Islet precursor cell (in vitro differentiated cells): ENCODE data around the gene AMBN.
"Not testable (repeated sequence)": the region's sequence is repeated elsewhere in the genome, so short reads cannot be mapped to it uniquely, and the experiment has no call there.

ENCODE experiments used
- DNase-seq: peaks from one replicate; pipeline ENCODE4 v3.0.0-alpha.2; 2018

The AMBN gene

DNA sequence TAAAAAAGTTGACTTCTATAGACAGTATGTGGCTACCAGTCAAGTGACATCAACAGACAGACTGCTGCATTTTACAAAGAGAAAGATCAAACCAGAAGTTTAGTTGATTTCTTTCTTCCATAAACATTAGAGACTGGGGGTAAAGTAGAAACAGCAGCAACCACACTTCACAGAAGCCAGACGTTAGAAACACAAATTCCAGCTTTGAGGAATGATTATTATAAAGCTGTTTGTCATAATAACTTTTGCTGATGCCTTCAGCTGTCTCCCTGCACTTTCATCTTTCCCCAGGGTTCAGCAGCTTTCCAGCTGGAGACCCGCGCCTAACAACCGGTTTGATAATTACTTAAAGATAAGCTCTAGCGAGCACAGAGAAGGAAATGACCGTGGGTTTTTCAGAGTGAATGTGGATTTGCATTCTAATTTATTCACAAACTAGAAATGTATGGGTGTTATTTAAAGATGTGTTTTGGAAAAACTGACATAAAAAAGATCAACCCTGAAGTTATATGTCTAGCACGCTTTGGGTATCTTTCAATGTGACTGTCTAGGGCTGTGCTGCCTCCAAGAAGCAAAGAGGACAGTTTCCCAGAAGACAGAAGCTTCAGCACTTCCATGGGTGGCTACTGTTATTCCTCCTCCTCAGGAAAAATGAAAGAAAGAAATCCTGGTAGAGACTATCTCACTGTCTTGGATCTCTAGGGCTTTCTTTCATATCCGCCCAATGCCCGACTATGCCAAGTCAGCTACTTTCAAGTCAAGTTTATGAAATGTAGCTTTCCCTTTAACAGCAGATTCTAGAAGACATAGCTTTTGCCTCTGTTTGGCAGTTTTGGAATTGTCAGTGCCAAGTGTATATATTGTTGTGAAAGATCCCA lies 21.5 kb downstream of the AMBN start:
- no peak for DNase-seq

DNA sequence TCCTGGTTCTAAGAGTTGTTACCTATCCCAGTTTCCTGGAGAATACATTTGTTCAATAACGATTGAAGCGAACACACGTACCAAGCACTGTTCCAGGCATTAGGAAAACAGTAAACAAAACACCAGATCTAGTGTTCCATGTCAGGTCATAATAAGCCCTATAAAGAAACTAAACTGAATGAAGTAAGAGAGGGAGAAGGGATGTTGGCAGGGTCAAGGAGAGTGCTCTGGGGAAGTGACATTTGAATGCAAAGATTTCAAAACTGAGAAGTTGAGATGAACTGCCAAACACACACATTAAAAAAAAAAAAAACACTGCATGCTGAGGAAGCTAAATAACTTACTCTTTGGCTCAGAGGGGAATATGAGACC lies 22.1 kb downstream of the AMBN start:
- DNase-seq = no peak

- no peak for DNase-seq
Measured at GRCh38 chr4:70619288-70619687, 27.2 kb downstream of the AMBN start.

DNA sequence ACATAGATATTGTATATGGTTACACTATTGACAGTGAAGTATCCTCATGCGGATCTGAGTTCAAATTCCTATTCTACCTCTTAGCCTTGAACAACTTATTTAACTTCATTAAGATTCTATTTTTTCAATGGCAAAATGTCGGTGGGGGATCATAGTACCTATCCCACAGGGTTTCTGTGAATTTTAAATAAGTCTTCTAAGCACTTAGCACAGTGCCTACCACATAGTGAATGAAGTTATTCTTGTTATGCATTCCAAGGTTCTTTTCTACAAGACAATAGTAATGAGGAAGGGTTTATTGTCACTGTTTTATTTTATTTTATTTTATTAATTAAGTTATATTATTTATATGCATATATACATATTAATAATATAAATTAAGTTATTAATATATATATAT lies 27.7 kb downstream of the AMBN start:
- DNase-seq = no peak

GRCh38 chr4:70623323-70623722 lies 31.3 kb downstream of the AMBN start:
- DNase-seq = no peak

GRCh38 chr4:70624226-70624793 lies 32.3 kb downstream of the AMBN start:
- no peak for DNase-seq

DNA sequence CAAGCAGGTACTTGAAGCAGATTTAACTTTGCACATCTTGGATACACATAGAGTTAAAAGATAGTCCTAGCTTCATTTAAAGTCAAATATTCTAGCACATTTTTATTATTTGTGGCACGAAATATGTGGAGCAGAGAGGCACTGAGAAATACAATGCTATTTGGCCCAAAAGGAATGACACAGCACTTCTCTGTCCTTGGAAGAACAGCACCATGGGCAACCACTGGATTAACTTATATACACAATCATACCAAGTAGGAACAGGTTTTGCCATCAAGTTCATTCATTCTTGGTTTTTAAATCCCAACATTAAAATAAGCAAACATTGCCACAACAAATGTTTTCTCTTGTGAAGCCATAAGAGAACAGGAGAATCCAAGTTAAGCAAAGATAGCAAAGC lies 35.6 kb downstream of the AMBN start:
- no peak for DNase-seq

- DNase-seq = no peak
Measured at GRCh38 chr4:70628444-70628843, 36.4 kb downstream of the AMBN start, which contains the start of gene ENAM. TSS of gene ENAM (plus strand) at chr4:70628744. CDS start at chr4:70629501, 757 bp downstream.

DNA sequence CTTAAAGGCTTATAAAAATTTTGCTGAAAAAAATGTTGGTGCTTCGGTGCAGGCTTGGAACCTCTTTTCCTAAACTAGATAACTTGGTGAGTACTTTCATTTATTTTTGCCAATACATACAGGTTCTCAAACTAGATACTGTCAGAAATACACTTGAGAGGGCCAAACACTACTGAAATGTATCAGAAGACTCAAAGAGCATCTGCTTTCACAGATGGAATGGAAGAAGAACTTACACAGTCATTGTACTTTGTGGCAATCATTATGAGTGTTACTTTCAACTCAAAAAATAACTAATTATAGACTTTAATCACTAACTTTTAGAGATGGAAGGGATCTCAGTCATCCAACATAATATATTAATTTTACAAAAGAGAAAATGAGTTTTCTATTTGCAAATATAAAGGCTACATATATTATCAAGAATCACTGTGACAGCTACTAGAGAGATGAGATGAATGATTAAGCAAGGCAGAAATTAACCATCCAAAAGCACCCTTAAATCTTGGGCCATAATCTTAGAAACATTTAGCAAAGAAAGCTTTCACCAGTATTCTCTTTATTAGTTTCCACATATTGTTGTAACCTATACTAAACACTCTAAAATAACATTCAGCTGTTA lies 37.5 kb downstream of the AMBN start:
- DNase-seq = no peak

DNA sequence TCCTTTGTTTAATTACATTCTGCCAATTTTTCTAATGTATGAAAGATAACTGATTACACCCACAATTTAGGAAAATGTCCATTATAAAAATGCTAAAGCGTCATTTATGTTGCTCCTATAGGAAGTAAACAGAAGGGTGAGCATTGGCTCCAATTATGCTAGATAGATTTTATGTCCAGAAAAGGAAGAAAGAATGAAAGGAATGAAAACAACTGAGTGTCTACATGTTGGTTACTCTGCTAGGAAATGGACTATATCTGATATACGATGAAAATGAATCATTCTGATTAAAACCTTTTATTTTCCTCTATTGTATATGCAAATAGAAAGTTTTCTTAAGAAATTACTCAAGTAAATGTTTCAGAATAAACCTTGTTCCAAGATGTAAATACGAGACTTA lies 38.1 kb downstream of the AMBN start:
- DNase-seq = no peak

DNA sequence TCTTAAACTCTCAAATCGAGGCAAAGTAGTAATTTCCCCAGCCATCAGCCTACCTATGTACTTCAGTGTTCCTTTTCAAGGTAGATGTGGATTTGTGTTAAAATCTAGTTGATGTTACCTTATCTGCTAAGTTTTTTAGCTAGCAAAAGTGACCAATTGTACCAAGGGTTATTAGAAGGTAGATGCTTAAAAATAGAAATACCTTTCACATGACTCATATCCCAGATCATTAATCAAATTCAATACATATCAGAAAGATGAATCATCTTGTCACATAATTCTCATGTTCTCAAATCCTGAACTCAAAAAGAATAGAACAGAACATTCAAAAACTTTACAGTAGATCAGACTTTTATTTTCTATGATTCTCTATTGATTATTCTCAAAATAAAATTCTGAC lies 40.0 kb downstream of the AMBN start:
- DNase-seq = no peak

GRCh38 chr4:70634482-70634881 lies 42.4 kb downstream of the AMBN start:
- no peak for DNase-seq

- DNase-seq = no peak
Measured at GRCh38 chr4:70637239-70637913, 45.3 kb downstream of the AMBN start.

DNA sequence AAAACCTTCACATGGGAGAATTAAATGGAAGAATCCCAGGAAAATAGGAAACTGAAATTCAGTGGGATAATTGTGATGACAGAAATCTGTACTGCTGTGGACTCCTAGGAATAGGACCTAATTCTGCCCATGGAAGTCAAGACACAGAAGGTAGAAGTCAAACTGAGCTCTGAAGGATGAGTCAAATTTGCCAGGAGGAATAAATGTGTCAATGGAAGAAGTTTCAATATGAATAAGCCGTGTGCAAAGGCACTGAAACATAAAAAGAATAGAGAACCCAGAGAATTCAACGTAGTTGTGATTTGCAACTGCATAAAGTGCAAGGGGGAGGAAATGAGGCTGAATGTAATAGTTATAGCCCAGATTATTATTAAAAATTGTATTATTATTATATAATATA lies 48.1 kb downstream of the AMBN start:
- no peak for DNase-seq

DNA sequence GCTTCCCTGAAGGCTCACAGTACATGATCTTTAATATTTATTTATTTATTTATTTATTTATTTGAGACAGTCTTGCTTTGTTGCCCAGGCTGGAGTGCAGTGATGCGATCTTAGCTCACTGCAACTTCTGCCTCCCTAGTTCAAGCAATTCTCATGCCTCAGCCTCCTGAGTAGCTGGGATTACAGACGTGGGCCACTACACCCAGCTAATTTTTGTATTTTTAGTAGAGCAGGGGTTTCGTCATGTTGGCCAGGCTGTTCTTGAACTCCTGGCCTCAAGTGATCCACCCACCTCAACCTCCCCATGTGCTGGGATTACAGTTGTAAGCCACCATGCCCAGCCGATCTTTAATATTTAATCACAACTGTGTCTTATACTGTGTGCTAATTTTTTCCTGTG lies 58.7 kb downstream of the AMBN start:
- not testable (repeated sequence) for DNase-seq

GRCh38 chr4:70651864-70652506 lies 59.9 kb downstream of the AMBN start:
- no peak for DNase-seq

DNA sequence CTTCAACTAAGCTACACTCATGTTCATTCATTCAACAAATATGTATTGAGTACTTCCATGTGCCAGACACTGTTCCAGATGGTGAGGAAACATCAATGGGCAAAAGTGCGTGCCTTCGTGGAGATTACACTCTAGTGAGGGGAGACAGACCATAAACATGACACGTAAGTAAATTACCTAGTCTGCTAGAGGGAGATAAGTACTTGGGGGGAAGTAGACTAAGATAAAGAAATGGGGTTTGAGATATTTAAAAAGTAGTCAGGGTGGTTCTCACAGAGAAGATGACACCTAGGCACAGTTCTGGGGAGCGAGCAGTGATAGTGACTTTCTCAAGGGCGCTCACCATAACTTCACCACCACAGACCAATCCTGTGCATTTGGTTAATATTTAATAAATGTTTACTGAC lies 62.6 kb downstream of the AMBN start:
- no peak for DNase-seq
